H1 (cell line): Measurements from ENCODE around the gene SLC30A2. TPM values are rescaled to one million over a fixed set of nuclear protein-coding genes. Genes with fewer than 3 reads are reported as not detected.

Source experiments
- CTCF ChIA-PET: fragments of 300-600 bp; sonication (Branson Sonifier 250); formaldehyde crosslinking; loops from one replicate; lab custom pipeline; 2021; ENCODE audit not compliant: partially characterized antibody; lab: Charles Lee
- POLR2A ChIA-PET: fragments of 300-600 bp; sonication (Branson Sonifier 250); formaldehyde crosslinking; loops from one replicate; lab custom pipeline; 2021; ENCODE audit warnings: inconsistent platforms; ENCODE audit not compliant: partially characterized antibody; lab: Charles Lee
- DNase-seq, 2 experiments: peaks; one replicate each; pipeline versions ENCODE4 v3.0.0 to v3.0.0-alpha.2; 2010 to 2022; ENCODE audit warnings: low spot score in 2 of 2, low read depth in 1 of 2, mixed read lengths in 1 of 2
- FAIRE-seq: peaks from 2 replicates; lab custom pipeline; 2011; peaks lifted over from hg19 to GRCh38; lab: Jason Lieb, UNC
- H2AFZ ChIP-seq: 2 replicates; pipeline ENCODE4 v1.8.1; 2012; ENCODE audit warnings: low read length, inconsistent platforms
- H2AK5ac ChIP-seq: 2 replicates; pipeline ENCODE4 v1.6.1; 2013; ENCODE audit warnings: low read depth, low read length
- H2BK120ac ChIP-seq: replicated peaks from 2 replicates; pipeline ENCODE3; 2013; ENCODE audit warnings: low read depth, low read length, inconsistent platforms
- H2BK12ac ChIP-seq: 2 replicates; pipeline ENCODE4 v1.6.1; 2013; ENCODE audit warnings: low read depth, low read length
- H2BK15ac ChIP-seq: 2 replicates; pipeline ENCODE4 v1.6.1; 2013; ENCODE audit warnings: low read length
- H2BK20ac ChIP-seq: 2 replicates; pipeline ENCODE4 v1.6.1; 2013; ENCODE audit warnings: low read length
- H2BK5ac ChIP-seq: 2 replicates; pipeline ENCODE4 v1.6.1; 2013; ENCODE audit warnings: low read depth, low read length
- H3K14ac ChIP-seq: 2 replicates; pipeline ENCODE4 v1.6.1; 2013; ENCODE audit warnings: inconsistent platforms; ENCODE audit not compliant: insufficient read length
- H3K18ac ChIP-seq: 2 replicates; pipeline ENCODE4 v1.6.1; 2013; ENCODE audit warnings: low read length; ENCODE audit errors: extremely low read depth
- H3K23ac ChIP-seq: 2 replicates; pipeline ENCODE4 v1.6.1; 2013; ENCODE audit warnings: inconsistent platforms; ENCODE audit not compliant: insufficient read length
- H3K23me2 ChIP-seq: 2 replicates; pipeline ENCODE4 v1.6.1; 2013; ENCODE audit warnings: low read depth, low read length
- H3K27ac ChIP-seq: 2 replicates; pipeline ENCODE4 v1.6.1; 2011; ENCODE audit warnings: low read depth, low read length, inconsistent platforms
- H3K27me3 ChIP-seq, 4 experiments: replicated peaks in 1 of 4; 1 replicate in 1 of 4; 2 replicates in 3 of 4; pipeline versions ENCODE4 v1.6.1 to v1.8.1; 2011 to 2013; ENCODE audit warnings: low read length in 3 of 4, mild to moderate bottlenecking in 3 of 4, inconsistent platforms in 2 of 4, mixed read lengths in 2 of 4, moderate library complexity in 1 of 4; ENCODE audit not compliant: control insufficient read depth in 3 of 4, insufficient read depth in 3 of 4; ENCODE audit errors: extremely low read depth in 1 of 4
- H3K36me3 ChIP-seq, 4 experiments: 2 replicates each; pipeline versions ENCODE4 v1.6.1 to v1.8.1; 2011 to 2013; ENCODE audit warnings: mild to moderate bottlenecking in 4 of 4, low read length in 3 of 4, moderate library complexity in 2 of 4, control low read depth in 1 of 4, inconsistent platforms in 1 of 4; ENCODE audit not compliant: insufficient read depth in 4 of 4, control insufficient read depth in 2 of 4
- H3K4ac ChIP-seq: replicated peaks from 2 replicates; pipeline ENCODE3; 2013; ENCODE audit warnings: low read length, low read depth, mixed read lengths, inconsistent platforms; ENCODE audit not compliant: insufficient read length
- H3K4me1 ChIP-seq, 4 experiments: replicated peaks in 1 of 4; 1 replicate in 1 of 4; 2 replicates in 3 of 4; pipeline versions ENCODE4 v1.6.1 to v1.8.1; 2011 to 2013; ENCODE audit warnings: low read length in 3 of 4, inconsistent platforms in 2 of 4, mixed read lengths in 1 of 4; ENCODE audit not compliant: insufficient read depth in 4 of 4, control insufficient read depth in 3 of 4
- H3K4me2 ChIP-seq, 2 experiments: 2 replicates each; pipeline versions ENCODE4 v1.6.1 to v1.8.1; 2011 to 2013; ENCODE audit warnings: low read depth in 2 of 2, low read length in 2 of 2, control low read depth in 1 of 2, inconsistent platforms in 1 of 2, mild to moderate bottlenecking in 1 of 2; ENCODE audit not compliant: insufficient read depth in 1 of 2
- H3K4me3 ChIP-seq, 4 experiments: fragments of 200-600, 300-600 bp in 1 of 4; sonication (generic), shearing (Covaris generic), sonication (Bioruptor Twin) in 1 of 4; 2 replicates each; pipeline versions ENCODE4 v1.5.1 to v1.8.1; 2011 to 2016; ENCODE audit warnings: low read length in 4 of 4, low read depth in 3 of 4, control low read depth in 2 of 4, inconsistent platforms in 2 of 4, mild to moderate bottlenecking in 2 of 4, mixed read lengths in 1 of 4, moderate library complexity in 1 of 4; ENCODE audit not compliant: insufficient read depth in 2 of 4; ENCODE audit errors: extremely low read depth in 1 of 4
- H3K56ac ChIP-seq: replicated peaks from 2 replicates; pipeline ENCODE3; 2013; ENCODE audit warnings: low read depth, mild to moderate bottlenecking, mixed read lengths, low read length, inconsistent platforms; ENCODE audit not compliant: insufficient read length
- H3K79me1 ChIP-seq: 2 replicates; pipeline ENCODE4 v1.6.1; 2013; ENCODE audit warnings: low read depth, low read length, control low read depth
- H3K79me2 ChIP-seq, 2 experiments: 2 replicates each; pipeline versions ENCODE4 v1.6.1 to v1.8.1; 2012 to 2013; ENCODE audit warnings: low read length in 2 of 2, mild to moderate bottlenecking in 2 of 2, inconsistent platforms in 1 of 2; ENCODE audit not compliant: insufficient read depth in 2 of 2, control insufficient read depth in 1 of 2
- H3K9ac ChIP-seq, 4 experiments: replicated peaks in 1 of 4; 1 replicate in 1 of 4; 2 replicates in 3 of 4; pipeline versions ENCODE4 v1.6.1 to v1.8.1; 2011 to 2013; ENCODE audit warnings: low read depth in 3 of 4, low read length in 3 of 4, control low read depth in 2 of 4, mild to moderate bottlenecking in 2 of 4, moderate library complexity in 2 of 4, inconsistent platforms in 1 of 4; ENCODE audit errors: extremely low read depth in 1 of 4
- H3K9me3 ChIP-seq, 2 experiments: 2 replicates each; pipeline versions ENCODE4 v1.6.1 to v1.8.1; 2012 to 2013; ENCODE audit warnings: mild to moderate bottlenecking in 2 of 2, moderate library complexity in 2 of 2, control low read depth in 1 of 2, inconsistent platforms in 1 of 2, low read depth in 1 of 2, low read length in 1 of 2, mixed read lengths in 1 of 2; ENCODE audit not compliant: insufficient read depth in 2 of 2
- H4K20me1 ChIP-seq, 2 experiments: replicated peaks in 1 of 2; 2 replicates each; pipeline versions ENCODE3 to v1.8.1; 2011 to 2013; ENCODE audit warnings: inconsistent platforms in 2 of 2, low read length in 2 of 2, mild to moderate bottlenecking in 1 of 2; ENCODE audit not compliant: insufficient read depth in 2 of 2, control insufficient read depth in 1 of 2
- H4K5ac ChIP-seq: 2 replicates; pipeline ENCODE4 v1.6.1; 2013; ENCODE audit warnings: low read length, low read depth, mixed read lengths, inconsistent platforms; ENCODE audit not compliant: insufficient read length
- H4K8ac ChIP-seq: 2 replicates; pipeline ENCODE4 v1.8.0; 2013; ENCODE audit warnings: mild to moderate bottlenecking, moderate library complexity, low read length, inconsistent platforms; ENCODE audit not compliant: insufficient read depth; ENCODE audit errors: extremely low read depth
- H4K91ac ChIP-seq: replicated peaks from 2 replicates; pipeline ENCODE3; 2013; ENCODE audit warnings: low read length, mixed read lengths, inconsistent platforms; ENCODE audit not compliant: insufficient read length
- CBX8 ChIP-seq: fragments of 300-800, 300-1000 bp; sonication (generic); IDR thresholded peaks from 2 replicates; pipeline ENCODE4 v1.7.1; 2016; ENCODE audit warnings: low read depth, low read length, borderline replicate concordance
- CHD2 ChIP-seq: IDR thresholded peaks from 2 replicates; pipeline ENCODE4 v1.6.1; 2012; ENCODE audit warnings: low read length, improper control_type of control experiment
- CTBP2 ChIP-seq: IDR thresholded peaks from 2 replicates; pipeline ENCODE4 v1.7.0; 2011; ENCODE audit warnings: borderline replicate concordance, mild to moderate bottlenecking, moderate library complexity, mixed read lengths, low read length; ENCODE audit not compliant: insufficient read depth, insufficient read length
- EZH2 ChIP-seq: fragments of 200-600 bp; sonication (generic); IDR thresholded peaks from 2 replicates; pipeline ENCODE4 v1.7.1; 2012; ENCODE audit warnings: low read depth, mild to moderate bottlenecking, moderate library complexity, low read length, inconsistent platforms; ENCODE audit not compliant: severe bottlenecking
- GTF2F1 ChIP-seq: IDR thresholded peaks from 2 replicates; pipeline ENCODE4 v1.6.1; 2012; ENCODE audit warnings: low read depth, low read length, improper control_type of control experiment, borderline replicate concordance
- JUN ChIP-seq: IDR thresholded peaks from 2 replicates; pipeline ENCODE4 v1.6.1; 2011; ENCODE audit warnings: low read depth, mild to moderate bottlenecking, improper control_type of control experiment, low read length
- KDM1A ChIP-seq: fragments of 200-600, 300-600 bp; sonication (generic); IDR thresholded peaks from 2 replicates; pipeline ENCODE4 v1.7.1; 2016; ENCODE audit warnings: mild to moderate bottlenecking, low read length, borderline replicate concordance
- NANOG ChIP-seq: IDR thresholded peaks from 2 replicates; pipeline ENCODE4 v1.6.1; 2011; ENCODE audit warnings: low read length, low read depth, mild to moderate bottlenecking, inconsistent platforms; ENCODE audit not compliant: insufficient read depth, poor library complexity, severe bottlenecking
- PHF8 ChIP-seq: fragments of 200-600 bp; sonication (generic); conservative IDR thresholded peaks from 2 replicates; pipeline ENCODE4 v1.7.1; 2012; ENCODE audit warnings: low read depth, mild to moderate bottlenecking, inconsistent platforms, low read length, moderate library complexity
- POLR2A ChIP-seq, 2 experiments: IDR thresholded peaks; 1 replicate in 1 of 2; 2 replicates in 1 of 2; pipeline ENCODE4 v1.6.1; 2011; ENCODE audit warnings: low read depth in 2 of 2, low read length in 2 of 2, mild to moderate bottlenecking in 2 of 2; ENCODE audit errors: control extremely low read depth in 1 of 2
- RBBP5 ChIP-seq: IDR thresholded peaks from 2 replicates; pipeline ENCODE4 v1.7.1; 2012; ENCODE audit warnings: low read depth, mild to moderate bottlenecking, inconsistent platforms, low read length, moderate library complexity, borderline replicate concordance
- SIX5 ChIP-seq: IDR thresholded peaks from 2 replicates; pipeline ENCODE4 v1.6.1; 2011; ENCODE audit warnings: mild to moderate bottlenecking, low read depth, low read length
- SP1 ChIP-seq: IDR thresholded peaks from 2 replicates; pipeline ENCODE4 v1.6.1; 2011; ENCODE audit warnings: low read depth, low read length
- YY1 ChIP-seq: IDR thresholded peaks from 2 replicates; pipeline ENCODE4 v1.6.1; 2011; ENCODE audit warnings: low read depth, mild to moderate bottlenecking, low read length
- WGBS, 2 experiments: shearing (Covaris generic) in 1 of 2; methylation state at CpG; one replicate each; pipeline versions ENCODE4 v1.1.6 to v1.1.7; 2013 to 2015; ENCODE audit warnings: low lambda C conversion rate in 2 of 2, mixed read lengths in 2 of 2, inconsistent platforms in 1 of 2, low coverage in 1 of 2, missing lambda C conversion rate in 1 of 2; ENCODE audit not compliant: insufficient replicate concordance in 2 of 2, insufficient coverage in 1 of 2, insufficient read length in 1 of 2; ENCODE audit errors: extremely low coverage in 1 of 2, missing lambda C conversion rate in 1 of 2; 5-methylcytosine and 5-hydroxymethylcytosine counted together
- polyA plus RNA-seq, 7 experiments: library from polyadenylated mRNA; depleted of rRNA in 3 of 7; stranded (reverse) in 5 of 7; unstranded in 2 of 7; fragments of >200 nt in 5 of 7; fragments of 200-250 nt in 2 of 7; gene quantifications; 1 replicate in 5 of 7; 2 replicates in 1 of 7; 4 replicates in 1 of 7; pipeline versions ENCODE4 v1.2.1 to v1.2.3, GENCODE V29; 2011 to 2013; ENCODE audit warnings: missing spikeins in 2 of 7, mixed read lengths in 2 of 7
- total RNA-seq: library from RNA; stranded (reverse); fragmentation: NEBNext Ultra II Directional; extraction: Animal tissue kit (Norgen Biotek cat#: 25700); gene quantifications from 2 replicates; pipeline ENCODE4 v1.2.1, GENCODE V29; 2021

Gene SLC30A2
- total and polyA plus RNA-seq, 2 of the 8 experiments (the other 6 are each of a cell fraction or from before 2014, with no cell fraction given): 0.19 to 0.76 TPM

DNA sequence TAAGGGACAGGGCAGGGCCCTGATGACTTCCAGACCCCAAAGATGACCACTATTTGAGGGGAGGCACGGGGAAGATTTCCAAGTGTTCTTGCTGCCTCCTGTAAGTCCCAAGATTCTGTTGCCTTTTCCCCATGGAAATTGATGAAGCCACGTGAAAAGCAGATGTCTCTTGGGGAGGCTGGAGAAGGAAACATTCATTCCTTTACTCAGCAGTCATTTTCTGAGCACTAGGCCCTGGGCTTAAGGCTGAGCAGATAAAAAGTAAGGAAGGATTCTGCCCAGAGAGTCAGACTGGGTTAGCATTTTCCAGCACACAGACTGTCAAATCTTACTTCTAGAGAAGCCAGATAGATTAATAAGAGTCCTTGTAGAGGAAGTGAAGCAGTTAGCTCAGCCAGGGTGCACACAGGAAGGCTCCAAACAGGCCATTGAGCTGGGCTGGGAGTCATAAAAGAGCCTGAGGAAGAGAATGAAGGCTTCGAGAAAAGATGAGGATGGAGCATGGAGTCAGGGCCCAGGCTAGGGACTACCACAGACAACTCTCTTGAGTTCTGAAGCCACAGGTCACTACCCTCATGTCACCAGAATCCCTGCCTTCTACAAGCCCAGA is 14.2 kb downstream of the SLC30A2 start:
- no peak overlapping the region for H3K27ac ChIP-seq
- H2BK12ac ChIP-seq: no peak overlapping the region
- H3K14ac ChIP-seq: no peak overlapping the region
- POLR2A ChIA-PET: interaction anchor here (0.6 kb wide), 1 partner anchor 389 kb away, joined by 4 read pairs; no protein-coding TSS in a partner anchor
- no peak overlapping the region for H2AFZ ChIP-seq
- H3K23ac ChIP-seq: no peak overlapping the region
- H3K27me3 ChIP-seq: peaks cover 6 to 24% (median 19%) of the 10 kb centered on the region in 4 experiments; a peak in 6 of 7 replicates
- peaks cover 0 to 1% of the 10 kb centered on the region in 2 experiments for H4K20me1 ChIP-seq
- no peak overlapping the region for H3K18ac ChIP-seq
- FAIRE-seq: no peak
- no peak overlapping the region for H4K8ac ChIP-seq
- no peak for DNase-seq
- H3K56ac ChIP-seq: no peak overlapping the region
- H2AK5ac ChIP-seq: no peak overlapping the region
- H3K4me2 ChIP-seq: no peak overlapping the region
- WGBS, 2 experiments: 81% methylated on average over 3 of the region's 3 CpGs; no CpG with 5 or more reads in 1 of the 2 experiments
- no peak overlapping the region for H2BK5ac ChIP-seq
- no peak overlapping the region for H2BK120ac ChIP-seq
- H3K23me2 ChIP-seq: peaks cover 9% of the 10 kb centered on the region; the same call in 1 of the 2 replicates
- no peak overlapping the region for H3K9ac ChIP-seq
- H3K4me3 ChIP-seq: no peak overlapping the region
- CTCF ChIA-PET: interaction anchor here (1.2 to 6.5 kb wide), 4 partner anchors 10 to 135 kb away, joined by 3 to 39 read pairs (median 7); partner anchors contain the start of gene EXTL1
- H3K79me1 ChIP-seq: no peaks in the 10 kb centered on the region
- H4K91ac ChIP-seq: no peak overlapping the region
- no peaks in the 10 kb centered on the region for H3K79me2 ChIP-seq
- H3K4ac ChIP-seq: no peak overlapping the region
- H2BK20ac ChIP-seq: no peak overlapping the region
- H3K4me1 ChIP-seq: peaks cover 0 to 8% (median 7%) of the 10 kb centered on the region in 4 experiments; a peak in 5 of 7 replicates
- no peaks in the 10 kb centered on the region for H3K9me3 ChIP-seq
- H4K5ac ChIP-seq: no peak overlapping the region
- no peaks in the 10 kb centered on the region for H3K36me3 ChIP-seq
- H2BK15ac ChIP-seq: no peak overlapping the region
- TF ChIP-seq EZH2: no peak
- TF ChIP-seq KDM1A: no peak
- TF ChIP-seq JUN: no peak
- no peak for TF ChIP-seq SIX5
- TF ChIP-seq CTBP2: no peak
- TF ChIP-seq CHD2: no peak
- no peak for TF ChIP-seq NANOG
- TF ChIP-seq GTF2F1: no peak
- no peak for TF ChIP-seq PHF8
- TF ChIP-seq POLR2A (IDR thresholded peaks at IDR 0.05; ENCODE audit: control extremely low read depth in 1 of 2, low read depth in 2 of 2, low read length in 2 of 2): no peak
- no peak for TF ChIP-seq CBX8
- TF ChIP-seq RBBP5: no peak
- TF ChIP-seq SP1: no peak
- no peak for TF ChIP-seq YY1
